Stimulated activated CD8-positive, alpha-beta memory T cell treated with anti-CD3 and anti-CD28 coated beads, Interleukin-7, amount 100 ng/mL, for 4 hours (primary cell): Measurements from ENCODE around the gene STK17B.

Experiments used
- DNase-seq, 2 donors: peaks; one replicate each; pipeline ENCODE4 v3.0.0-alpha.2; 2020; ENCODE audit warnings: low read depth in 2 of 2

The STK17B gene

DNA sequence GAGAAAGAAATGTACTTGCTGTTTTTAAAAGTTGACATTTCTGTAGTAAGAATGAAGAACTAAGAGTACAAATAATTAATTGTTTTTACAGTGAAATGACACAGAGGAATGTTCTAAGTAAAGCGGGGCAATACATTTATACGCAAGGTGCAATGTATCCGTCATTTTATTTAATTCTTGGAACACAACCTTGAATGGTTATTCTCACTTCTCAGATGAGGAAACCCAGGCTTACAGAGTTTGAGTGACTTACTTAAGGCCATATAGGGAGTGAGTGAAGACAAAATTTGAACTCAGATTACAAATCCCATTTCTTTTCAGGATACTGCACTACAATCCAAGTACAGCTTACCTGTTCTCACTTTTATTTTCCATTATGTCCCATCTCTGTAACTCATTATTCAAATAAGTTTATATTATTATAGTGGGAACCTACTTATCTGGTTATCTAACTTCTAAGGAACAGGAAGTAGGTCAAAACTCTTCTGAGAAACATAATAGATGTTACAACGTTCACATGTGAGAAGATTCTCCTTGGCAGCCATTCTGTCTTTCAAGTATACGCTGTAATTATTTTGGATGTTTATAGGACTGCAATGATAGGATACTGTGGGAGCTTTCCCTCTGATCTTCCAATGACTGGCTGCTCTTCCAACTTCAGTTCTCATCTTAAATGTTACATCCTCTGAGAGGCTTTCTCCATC lies 12.3 kb upstream of the STK17B start:
- no peak for DNase-seq

DNA sequence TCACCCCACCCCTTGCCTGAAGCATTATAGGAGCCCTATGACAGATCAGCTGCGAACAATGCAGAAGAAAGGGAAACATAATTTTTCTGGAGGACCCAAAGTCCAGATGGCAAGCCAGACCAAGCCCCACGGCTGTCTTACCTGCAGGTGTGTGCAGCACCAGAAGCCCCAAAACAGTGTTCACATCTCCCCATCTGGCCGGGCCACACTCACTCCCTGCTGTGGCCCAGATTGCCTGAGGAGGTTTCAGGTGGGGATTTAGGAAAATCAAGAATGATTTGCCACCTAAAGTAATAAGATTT lies 11.7 kb upstream of the STK17B start:
- DNase-seq, result no peak

DNA sequence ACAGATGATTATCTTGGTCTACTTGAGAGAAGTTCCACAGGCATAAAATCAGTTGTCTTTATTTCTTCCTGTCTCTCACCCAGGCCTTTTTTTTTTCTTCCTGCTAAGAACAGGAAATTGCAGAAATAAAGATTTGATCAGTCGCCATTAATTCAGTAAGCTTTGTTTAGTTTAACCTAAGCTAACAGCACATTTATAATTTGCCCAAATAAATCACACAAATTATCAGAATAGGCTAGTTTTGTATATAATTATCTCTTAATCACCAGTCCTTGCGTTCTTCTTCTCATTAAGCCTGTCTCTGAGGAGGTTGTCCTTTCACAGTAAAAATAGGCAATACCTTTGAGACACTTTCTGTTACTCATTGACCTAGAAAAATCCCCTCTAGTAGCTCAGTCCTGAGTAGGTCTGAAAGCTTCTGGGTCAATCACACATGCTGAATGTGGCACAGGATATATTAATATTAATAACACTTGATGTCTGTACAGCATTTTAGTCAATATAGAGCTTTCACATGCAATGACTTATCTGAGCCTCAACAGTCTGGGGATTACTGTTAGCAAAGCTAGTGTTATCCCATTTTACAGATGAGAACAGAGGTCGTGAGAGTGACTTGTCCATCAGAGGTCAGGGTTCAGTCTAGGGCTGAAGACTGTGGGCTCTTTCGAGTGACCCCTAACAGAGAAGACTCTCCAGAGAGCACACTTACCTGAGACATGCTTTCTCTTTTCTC lies 11.2 kb upstream of the STK17B start:
- no peak for DNase-seq

DNA sequence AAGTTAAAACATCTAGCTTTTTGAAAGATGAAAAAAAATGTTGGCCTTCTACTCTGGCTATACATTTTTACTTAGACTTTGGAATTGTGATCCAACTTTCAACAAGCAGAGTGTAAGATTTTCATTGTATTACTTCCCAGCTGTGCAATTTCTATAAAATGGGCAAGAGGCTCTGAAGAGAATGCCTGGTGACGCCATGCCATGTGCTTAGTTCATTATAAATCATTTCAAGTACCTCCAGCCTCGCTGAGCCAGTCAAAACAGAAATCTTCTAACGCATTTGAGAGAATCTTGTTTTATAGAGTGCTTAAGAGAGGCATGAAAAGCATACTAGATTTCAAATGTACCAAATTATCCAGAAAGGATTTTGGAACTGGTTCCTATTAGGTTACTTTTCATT lies 10.1 kb upstream of the STK17B start:
- no peak for DNase-seq

DNA sequence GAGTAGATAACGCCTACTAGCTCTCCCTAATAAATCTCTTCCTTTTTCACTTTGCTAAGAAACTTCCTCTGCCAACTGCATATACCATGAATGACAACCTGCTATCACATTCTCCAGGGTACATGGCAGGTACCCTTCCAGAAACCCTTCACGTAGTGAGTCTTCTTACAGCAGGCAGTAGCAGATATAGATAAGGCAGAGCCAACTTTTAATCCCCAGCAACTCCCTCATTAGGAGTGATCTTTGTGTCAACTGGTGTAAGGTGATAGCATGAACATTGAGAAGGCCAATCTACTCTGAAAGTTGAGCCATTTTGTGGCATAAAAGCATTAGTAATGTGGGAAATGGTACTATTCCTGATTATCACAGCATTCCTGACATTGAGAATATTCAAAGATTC lies 5.7 kb upstream of the STK17B start:
- DNase-seq, result no peak

DNA sequence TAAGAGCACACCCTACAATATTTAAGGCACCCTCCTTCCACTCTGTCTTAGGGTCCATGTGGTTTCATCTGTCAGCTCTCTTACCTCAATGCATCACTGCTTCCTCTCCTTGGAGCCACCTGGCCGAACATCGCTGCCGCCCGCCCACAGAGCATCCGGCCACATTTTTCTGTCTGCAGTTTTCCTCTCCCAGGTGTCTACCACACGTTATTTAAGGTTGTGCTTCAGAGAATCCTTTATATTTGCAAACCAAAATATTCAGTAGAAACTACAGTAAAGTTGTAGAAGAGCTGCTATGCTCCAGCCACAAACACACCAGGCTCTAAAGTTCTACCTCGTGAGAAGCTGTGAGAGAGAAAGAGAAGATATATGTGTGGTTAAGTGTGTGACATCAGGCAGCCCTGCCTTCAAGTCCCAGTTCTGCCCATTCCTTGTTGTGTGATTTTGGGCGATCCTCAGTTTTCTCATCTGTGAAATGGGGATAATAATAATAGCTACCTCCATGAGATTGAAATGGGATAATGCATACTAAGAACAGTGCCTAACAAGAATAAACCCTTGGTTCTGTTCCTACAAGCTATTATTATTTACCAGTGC lies 4.9 kb upstream of the STK17B start:
- peak; percentile 85 to 88 for DNase-seq

DNA sequence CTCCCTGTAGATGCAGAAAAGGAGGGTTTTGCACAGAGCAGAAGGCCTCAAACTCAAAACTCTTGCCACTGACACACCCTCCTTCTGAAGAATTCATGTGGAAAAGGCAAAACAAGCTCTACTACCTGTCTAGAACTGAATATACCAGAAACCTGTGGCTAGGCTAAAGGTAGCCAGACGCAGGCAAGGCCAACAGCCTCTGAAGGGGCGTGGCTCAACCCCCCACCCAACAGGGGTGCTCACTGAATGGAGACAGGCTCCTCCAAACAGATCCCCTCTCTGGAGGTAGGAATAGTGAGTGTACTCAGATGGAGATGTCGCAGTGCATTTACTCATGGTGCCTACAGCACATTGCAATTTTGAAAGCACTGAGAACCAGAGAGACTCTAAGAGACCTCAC lies 3.0 kb upstream of the STK17B start:
- DNase-seq, result no peak

DNA sequence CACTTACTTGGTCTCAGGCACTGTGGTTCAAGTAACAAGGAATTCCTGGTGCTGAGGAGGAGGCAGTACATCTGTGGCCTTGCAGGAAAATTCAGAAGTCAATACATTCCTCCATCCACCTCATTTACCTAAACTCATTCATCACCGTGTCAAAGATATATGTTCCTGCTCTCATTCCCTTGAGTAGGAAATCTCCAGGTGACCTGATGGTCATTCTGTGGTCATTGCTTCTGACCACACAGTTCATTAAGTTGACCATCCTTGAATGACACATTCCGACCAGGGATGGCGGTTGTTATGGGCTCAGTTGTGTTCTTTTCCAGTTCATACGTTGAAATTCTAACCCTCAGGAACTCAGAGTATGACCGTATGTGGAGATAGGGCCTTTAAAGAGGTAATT lies 2.1 kb upstream of the STK17B start:
- no peak for DNase-seq

DNA sequence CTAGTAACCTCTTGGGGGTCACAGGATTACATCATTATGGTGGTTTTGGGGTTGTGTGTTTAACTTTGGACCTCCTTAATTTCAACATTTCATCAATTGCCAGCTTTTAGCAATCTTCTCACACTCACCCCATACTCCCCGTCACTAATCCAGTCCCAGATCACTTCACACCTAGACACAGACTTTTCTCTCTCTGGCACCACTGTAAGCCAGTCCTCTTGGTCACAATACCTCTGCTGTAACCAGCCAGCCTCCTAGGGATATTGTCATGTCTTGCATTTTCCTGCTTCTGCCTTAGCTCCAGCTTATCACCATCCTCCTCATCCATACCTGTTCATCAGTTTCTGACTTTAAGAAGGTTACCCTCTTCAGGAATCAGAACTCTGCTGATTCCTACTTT lies 1.6 kb upstream of the STK17B start:
- no peak for DNase-seq

DNA sequence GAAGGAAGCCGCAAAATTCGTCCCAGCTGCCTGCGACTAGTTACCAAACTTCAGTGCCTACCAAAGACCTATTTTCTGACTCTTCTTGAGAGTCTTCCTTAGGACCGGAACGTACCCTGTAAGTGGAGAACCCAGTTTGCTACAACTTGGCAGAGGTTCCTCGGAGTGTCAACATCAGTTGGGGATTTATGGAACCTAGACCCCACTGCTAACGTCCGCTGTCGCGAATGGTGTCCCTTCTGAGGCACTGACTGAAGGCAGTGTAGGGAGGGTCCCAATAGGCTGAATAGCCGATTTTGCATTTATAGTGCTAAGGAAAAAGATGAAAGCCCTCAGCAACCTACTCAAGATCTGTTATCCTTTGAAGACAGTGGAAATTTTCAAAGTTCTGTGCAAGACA lies 568 bp upstream of the STK17B start:
- no peak for DNase-seq

DNA sequence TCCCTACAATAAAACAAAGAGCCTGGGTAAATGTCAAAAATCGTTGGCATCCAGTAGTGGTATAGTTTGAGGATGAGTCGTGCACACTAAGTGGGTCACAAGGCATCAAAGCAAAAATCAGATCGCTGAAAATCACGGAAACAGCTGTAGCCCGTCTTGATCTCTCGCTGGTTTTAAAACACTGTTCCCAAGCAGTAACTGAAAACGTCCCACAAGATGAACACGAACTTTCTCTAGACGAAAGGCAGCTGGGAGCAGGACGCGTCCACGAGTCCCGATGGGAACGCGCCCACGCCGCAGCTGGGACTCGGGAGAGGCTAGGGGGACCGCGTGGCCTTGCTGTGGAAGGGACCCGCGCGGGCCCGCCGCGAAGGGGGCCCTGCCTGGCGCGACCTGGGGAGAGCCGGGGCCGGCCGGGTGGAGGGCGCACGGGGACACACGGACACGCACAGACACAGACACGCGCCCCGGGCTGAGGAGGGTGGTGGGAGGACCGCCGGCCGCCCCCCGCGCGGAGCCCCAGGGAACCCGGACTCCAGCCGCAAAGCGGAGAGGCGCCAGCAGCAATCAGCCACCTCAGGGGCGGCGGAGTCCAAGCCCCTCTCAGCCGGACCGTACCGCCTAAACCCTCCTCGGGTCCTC lies 651 bp downstream of the STK17B start:
- no peak for DNase-seq

DNA sequence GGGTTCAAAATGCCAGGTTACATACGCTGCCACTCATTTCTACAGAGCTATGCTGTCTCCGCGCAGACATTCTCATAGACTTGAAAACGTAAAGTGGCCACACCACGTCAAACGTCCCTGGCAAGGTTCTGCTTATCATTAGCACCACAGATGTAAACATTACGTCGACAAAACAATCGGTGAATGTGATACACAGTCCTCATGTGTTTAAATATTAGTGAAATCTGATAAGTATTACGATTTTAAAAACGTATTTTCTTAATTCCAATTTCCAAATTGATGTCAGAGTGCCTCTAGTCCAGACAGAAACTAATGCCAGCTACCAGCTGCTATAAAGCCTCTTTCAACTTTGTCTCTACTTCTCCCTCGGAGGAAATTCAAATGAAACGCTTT lies 1.2 kb downstream of the STK17B start:
- no peak for DNase-seq

DNA sequence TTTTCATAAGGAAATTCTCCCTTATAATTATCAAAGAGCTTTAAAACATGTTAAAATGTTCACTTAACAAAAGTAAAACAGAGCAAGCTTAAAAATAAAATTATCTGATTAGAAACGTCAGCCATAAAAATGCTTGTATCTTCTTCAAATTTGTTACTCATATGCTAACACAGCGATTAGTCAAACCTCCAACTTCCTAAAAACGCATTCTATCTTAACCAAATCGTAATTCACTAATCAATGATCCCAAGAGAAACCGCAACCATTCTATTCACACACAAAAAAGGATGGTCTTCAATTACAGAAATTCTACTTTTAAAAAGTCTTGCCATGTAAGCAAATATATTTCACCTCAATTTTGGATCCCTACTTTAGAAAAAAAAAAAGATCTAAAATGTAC lies 1.9 kb downstream of the STK17B start:
- no peak for DNase-seq

DNA sequence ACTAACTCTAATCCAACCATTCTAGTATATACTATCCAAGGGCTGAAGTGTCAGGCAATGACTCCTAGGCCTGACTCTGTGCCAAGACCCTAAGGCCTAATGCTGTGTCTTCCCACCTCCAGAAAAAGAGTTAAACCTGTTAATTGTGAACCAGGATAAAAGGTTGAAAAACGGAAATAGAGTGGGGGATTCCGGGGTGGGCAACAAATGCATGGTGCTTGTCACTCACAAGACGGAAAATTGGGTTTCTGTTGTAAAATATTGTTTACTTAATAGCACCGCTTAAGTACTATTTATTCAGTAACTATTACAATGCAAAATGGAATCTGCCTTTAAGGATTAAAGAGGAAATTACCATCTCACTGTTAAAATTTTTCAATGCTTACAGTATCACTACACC lies 3.2 kb downstream of the STK17B start:
- no peak for DNase-seq

DNA sequence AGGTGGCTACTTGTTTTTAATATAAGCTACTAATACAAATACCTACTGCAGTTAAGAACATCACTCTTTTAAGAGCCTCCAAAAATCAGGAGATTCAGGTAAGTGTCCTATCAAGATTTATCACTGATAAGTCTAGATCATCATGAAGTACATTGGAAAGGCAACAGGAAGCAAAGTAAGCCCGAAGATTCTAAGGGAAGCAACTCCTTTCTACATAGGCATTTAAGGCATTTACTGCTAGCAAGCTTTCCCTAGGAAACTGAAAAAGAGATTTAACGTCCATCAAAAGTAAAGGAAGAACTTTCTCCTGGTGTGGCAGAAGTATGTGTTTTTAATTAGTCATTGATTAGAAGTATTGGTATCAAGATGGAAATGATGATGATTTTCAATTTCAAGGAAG lies 3.7 kb downstream of the STK17B start:
- DNase-seq, result no peak

DNA sequence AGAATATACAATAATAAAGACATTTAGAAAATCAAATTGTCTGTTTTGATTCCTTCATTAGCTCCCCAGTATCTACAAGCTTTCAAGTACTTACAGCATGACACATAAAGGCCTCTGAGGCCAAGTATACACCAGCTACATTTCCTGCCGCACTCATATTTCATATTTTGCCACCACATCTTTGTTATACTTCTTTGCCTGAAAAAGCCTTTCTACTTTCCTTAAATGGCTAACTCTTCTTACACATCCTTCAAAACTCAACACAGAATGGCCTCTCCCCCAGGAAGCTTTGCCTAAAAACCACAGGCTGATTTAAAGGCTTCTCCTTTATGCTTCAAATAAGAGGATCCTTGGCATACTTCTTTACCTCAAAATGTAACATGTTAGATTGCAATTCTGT lies 4.5 kb downstream of the STK17B start:
- DNase-seq, result no peak

DNA sequence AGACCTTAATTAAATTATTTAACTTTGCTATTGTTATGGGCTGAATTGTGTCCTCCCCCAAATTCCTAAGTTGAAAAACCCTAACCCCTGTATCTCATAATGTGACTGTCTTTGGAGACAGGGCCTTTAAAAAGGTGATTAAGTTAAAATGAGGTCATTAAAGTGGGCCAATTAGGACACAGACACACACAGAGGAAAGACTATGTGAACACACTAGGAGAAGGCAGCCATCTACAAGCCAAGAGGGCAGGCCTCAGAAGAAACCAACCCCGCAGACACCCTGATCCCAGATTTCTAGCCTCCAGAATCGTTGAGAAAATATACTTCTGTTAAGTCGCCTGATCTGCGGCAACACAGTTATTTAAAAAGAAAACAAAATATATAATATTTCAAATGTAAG lies 6.4 kb downstream of the STK17B start:
- DNase-seq, result no peak

DNA sequence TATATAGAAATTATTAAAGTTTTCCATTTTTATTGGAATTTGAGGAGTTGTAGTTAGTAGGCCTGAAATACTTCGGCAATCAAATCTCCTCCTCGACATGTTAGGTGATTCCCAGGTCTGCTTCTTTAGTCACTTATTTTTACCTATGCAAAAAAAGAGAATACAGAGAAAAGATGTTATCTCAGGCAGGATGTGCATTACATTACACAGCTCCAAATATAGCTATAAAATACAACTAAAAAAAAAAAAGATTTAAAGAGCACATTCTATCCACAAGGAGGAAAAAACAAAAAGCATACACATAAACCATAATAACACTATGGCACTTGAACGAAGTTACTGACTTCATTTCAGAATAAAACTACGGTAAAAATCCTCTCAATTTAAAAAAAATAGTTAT lies 8.1 kb downstream of the STK17B start:
- no peak for DNase-seq

DNA sequence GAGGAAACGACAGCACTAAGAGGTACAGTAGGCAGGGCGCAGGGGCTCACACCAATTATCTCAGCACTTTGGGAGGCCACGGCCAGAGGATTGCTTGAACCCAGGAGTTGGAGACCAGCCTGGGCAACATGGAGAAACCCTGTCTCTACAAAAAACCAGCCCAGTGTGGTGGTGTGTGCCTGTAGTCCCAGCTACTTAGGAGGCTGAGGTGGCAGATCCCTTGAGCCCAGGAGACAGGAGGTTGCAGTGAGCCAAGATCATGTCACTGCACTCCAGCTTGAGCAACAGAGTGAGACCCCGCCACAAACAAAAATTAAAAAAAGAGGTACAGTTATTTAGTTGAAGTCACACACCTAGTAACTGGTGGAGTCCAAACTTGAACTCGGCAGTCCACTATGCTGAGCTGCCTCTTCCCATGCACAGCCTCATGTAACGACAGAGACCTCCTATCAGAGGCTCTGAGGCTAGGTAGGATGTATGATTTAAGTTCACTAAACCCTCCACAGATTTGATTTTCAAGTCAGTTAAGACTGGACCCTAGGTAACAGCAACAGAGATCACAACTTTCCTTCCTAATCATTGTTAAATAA lies 8.7 kb downstream of the STK17B start:
- DNase-seq, result no peak

DNA sequence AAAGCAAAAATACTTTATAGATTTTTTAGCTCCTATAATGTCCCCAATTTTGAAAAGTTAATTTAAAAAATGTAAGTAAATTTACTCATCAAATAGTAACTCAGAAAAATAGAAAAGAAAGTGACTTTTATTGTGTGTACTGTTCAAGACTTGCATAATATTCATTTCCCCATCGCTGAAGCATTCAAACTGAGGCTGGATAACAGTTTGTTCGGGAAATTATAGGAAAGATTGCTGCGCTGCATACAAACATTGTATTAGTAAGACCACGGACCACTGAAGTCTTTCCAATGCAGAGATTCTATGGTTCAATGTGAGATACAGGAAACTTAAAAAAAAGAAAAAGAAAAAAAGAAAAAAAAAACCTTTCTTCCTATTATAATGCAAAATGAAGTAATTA lies 10.4 kb downstream of the STK17B start:
- DNase-seq, result no peak

DNA sequence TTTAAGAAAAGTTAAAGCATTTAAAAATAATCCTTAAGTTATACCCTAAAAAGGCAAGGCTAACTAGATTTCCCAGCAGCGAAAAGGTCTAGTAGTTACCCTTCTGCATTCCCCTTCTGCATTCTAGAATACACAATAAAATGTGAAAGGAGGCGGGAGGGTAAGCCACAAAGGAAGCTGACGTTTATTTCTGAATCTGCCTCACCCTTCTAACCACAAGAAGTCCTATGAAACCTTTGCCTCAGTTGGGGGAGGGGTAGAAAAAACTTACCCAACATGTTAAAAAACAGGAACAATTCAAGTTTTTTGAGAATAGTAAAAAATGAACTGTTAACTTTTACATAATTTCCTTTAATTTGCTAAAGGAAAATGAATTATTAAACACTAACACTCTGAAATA lies 11.3 kb downstream of the STK17B start:
- DNase-seq, result peak in 1 of 2 donors; percentile 63

DNA sequence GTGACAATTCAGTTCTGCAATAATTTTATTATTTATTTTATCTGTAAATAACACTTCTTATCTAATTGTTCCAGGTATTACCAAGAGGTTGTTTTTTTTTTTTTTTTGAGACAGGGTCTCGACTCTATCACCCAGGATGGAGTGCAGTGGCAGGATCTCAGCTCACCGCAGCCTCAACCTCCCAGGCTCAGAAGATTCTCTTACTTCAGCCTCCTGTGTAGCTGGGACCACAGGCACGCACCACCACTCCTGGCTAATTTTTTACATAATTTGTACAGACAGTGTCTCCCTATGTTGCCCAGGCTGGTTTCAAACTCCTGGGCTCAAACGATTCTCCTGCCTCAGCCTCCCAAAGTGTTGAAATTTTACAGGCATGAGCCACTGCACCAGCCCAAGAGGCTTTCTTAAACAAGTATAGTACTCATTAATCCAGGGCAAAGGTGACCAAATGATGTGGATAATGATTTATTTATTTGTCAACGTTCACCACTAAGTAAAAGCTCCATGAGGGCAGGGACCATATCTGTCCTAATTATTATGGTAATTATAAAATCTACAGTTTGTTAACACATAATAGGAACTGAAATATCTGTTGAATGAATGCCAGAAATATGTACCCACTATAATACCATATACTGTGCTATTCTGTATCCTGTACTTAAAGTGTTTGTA lies 12.0 kb downstream of the STK17B start:
- DNase-seq, result no peak
